Renal cortical epithelial cell (primary cell): Measurements from ENCODE around the gene CUX1. TPM values are rescaled to one million over a fixed set of nuclear protein-coding genes. Genes with fewer than 3 reads are reported as not detected.
"Not testable (repeated sequence)": the region's sequence is repeated elsewhere in the genome, so short reads cannot be mapped to it uniquely, and the experiment has no call there.

Experiments
- DNase-seq: peaks from one replicate; pipeline ENCODE4 v3.0.0-alpha.2; 2011; ENCODE audit warnings: low read depth
- total RNA-seq: library from RNA; depleted of rRNA; stranded (reverse); fragments of >200 nt; gene quantifications from 2 replicates; pipeline ENCODE4 v1.2.3, GENCODE V29; 2014

CUX1 gene
- total RNA-seq, 1 donor from 2014 or later, result 139 TPM

DNA sequence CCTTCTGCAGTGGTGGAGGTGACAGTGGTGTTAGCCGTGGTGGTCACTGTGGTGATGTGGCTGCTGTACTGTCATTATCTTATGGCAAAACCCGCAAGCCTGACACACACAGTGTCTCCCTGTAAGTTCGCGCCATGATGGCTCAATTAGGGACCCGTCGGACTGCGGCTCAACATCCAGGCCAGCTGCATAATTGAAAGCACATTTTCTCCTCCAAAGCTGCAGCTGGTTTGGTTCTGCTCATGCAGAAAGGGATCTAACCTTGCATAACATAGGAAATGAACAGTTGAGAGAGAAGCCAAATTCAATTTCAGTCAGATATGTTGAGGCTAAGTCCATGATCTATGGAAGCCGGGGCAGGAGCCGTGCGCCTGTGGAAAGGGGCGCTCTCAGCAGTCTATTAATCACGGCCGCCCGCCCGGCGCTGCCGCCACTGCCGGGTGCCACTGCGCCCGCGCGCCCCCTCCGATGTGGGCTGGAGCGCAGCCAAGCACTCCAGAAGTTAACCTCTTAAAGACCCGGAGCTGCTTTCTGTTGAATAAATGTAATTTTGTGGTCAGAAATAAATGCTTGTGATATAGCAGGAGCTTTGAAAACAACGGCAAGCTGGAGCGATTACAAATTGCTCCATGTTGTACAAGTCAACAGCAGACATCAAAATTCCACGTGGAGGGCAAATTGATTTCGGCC, 227.7 kb downstream of the CUX1 start:
- DNase-seq, result peak; percentile 61

DNA sequence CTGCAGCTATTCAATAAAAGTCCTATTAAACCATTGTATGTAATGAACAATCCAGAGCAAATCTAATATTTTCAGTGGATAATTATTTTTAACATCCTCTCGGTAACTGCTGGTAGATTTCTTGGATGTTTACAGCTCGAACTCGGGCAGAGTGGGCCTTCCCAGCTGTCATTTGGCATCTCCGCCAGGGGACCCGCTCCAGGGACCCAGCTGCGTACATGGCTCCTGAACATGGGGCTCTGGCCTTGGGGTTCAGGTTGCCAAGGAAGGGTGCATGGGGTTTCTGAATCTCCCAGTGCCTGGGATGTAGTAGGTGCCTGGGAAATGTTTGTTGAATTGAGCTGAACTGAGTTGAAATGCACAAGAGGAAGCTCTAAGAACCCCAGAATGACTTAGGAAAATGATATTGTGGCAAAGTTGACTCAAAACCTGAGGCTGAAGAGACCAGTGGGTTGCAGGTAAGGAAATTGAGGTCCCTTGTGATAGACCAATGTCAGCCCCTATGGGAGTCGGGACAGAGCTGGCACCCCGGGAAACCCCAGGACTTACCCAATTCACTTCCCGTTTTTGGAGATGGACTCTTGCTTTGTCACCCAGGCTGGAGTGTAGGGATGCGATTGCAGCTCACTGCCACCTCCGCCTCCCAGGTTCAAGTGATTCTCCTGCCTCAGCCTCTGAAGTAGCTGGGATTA, 228.4 kb downstream of the CUX1 start:
- no peak for DNase-seq

DNA sequence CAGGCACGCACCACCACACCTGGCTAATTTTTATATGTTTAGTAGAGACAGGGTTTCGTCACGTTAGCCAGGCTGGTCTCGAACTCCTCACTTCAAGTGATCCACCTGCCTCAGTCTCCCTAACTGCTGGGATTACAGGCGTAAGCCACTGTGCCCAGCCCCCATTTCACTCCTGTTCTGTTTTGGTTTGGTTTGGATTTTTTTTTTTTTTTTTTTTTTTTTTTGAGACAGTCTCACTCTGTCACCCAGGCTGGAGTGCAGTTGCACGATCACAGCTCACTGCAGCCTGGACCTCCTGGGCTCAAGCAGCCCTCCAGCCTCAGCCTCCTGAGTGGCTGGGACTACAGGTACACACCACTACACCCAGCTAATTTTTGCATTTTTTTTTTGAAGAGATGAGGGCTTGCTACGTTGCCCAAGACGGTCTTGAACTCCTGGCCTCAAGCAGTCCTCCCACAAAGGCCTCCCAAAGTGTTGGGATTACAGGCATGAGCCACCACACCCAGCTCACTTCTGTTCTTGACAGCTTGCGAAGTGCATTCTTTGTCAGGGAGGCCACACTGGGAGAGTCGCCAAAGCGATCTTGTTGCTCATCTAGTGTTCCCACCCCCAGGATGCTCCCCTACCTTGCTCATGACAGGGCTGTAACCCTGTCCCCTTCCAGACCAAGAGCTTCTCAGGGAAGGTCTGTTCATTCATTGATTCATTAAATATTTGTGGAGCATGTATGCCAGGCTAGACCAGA, 229.1 kb downstream of the CUX1 start:
- DNase-seq, result no peak

DNA sequence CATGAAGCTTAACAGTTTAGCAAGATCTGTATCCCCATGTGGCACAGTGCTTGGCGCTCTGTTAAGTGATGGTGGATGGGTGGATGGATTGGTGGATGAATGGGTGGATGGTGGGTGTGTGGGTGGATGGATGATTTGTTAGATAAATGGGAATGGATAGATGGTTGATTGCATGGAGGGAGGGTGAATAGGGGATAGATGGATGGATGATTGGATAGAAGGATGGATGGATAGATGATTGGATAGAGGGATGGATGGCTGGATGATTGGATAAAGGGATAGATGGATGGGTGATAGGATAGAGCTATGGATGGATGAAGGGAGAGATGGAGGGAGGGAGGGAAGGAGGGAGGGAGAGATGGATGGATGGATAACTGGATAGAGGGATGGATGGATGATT, 229.7 kb downstream of the CUX1 start:
- DNase-seq, result no peak

DNA sequence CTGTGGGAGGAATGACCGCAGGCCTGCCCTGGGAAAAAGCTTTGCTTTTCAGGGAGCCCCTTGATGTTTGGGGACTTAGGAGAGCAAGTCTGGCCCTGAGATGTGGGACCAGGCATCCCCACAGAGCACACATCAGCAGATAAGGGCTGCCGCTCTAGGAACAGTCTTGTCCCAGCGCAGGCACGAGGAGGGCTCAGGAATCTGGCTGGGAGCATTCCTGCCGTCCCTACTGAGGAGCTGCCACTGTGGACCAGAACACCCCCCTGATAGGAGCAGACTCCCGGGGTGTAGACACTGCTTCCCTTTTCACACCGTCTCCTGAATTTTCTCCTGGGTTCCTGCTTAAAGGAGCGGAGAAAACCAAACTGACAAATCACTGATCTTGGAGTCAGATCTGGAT, 232.3 kb downstream of the CUX1 start:
- DNase-seq, result no peak

DNA sequence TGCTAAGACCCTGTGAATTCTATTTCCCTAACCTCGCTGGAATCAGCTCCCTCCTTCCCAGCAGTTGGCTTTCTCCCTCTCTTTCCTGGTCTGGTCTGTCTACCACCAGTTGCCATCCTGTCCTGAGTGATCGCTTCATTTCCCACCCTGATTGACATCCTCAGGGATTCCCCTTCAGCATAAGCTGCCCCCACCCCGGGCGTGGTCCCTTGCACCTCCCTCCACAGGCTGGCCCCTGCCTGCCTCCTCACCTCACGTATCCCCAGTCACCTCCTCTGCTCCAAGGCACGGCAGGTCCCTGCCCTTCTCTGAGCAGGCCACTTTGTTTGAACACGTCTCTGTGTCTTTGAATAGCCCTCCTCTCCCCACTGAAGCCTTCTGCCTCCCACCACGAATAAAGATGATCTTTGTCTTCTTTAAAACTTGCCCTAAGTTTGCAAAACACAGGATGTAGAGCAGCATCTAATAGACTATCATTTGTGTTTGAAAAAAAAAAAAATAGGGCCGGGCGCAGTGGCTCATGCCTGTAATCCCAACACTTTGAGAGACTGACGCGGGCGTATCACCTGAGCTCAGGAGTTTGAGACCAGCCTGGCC, 233.5 kb downstream of the CUX1 start:
- no peak for DNase-seq

DNA sequence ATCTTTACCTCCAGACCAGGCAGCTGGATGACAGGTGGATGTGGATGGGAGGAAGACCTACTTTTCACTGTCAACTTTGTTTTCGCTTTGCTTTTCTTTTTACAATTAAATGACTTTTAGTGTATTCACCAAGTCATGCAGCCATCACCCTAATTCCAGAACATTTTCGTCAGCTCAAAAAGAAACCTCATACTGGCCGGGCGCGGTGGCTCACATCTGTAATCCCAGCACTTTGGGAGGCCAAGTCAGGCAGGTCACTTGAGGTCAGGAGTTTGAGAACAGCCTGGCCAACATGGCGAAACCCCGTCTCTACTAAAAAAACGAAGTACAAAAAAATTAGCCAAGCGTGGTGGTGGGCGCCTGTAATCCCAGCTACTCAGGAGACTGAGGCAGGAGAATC, 234.3 kb downstream of the CUX1 start:
- DNase-seq, result not testable (repeated sequence)

DNA sequence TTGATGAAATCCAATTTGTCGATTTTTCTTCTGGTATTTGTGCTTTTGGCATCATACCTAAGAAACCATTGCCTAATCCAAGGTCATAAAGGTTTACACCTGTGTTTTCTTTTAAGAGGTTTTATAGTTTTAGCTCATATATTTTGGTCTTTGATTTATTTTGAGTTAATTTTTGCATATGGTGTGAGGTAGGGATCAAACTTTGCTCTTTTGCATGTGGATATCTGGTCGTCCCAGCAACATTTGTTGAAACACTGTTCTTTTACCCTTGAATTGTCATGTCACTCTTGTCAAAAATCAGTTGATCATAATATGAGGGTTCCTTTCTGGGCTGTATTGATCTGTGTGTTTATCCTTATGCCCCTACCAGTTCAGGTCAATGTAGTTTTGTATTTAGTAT, 236.7 kb downstream of the CUX1 start:
- no peak for DNase-seq

DNA sequence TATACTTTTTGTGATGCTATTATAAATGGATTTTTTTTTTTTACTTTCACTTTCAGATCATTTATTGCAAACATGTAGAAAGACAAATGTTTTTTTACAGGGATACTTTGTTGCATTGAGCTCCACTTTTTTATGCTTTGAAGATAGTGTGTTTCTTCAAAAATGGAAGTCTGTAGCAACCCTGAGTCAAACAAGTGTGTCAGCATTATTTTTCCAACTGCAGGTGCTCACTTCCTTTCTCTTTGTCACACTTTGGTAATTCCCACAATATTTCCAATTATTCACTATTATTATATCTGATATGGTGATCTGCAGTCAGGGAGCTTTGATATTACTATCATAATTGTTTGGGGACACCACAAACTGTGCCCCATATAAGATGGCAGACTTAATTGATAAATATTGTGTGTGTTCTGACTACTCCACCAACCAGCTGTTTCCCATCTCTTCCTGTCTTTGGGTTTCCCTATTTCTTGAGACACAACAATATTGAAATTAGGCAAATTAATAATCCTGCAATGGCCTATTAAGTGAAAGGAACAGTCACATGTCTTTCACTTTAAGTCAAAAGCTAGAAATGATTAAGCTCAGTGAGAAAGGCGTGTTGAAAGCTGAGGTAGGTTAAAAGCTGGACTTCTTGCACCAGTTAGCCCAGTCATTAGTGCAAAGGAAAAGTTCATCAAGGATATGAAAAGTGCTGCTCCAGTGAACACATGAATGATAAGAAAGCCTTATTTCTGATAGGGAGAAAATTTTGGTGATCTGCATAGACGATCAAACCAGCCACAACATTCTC, 238.0 kb downstream of the CUX1 start:
- DNase-seq, result no peak

DNA sequence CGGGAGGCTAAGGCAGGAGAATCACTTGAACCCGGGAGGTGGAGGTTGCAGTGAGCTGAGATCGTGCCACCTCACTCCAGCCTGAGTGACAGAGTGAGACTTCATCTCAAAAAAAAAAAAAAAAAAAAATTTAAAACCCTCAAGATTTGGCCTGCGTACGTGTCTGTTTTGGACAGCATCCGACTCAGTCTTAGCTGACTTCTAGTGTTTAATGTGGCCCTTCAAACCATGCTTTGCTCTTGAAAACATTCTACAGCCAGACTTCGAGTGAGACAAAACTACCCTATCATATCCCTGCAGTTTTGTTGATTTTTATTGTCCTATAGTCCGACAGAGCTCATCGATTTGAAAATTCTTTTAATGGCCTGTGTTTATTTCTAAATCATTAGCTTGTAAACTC, 242.1 kb downstream of the CUX1 start:
- no peak for DNase-seq

DNA sequence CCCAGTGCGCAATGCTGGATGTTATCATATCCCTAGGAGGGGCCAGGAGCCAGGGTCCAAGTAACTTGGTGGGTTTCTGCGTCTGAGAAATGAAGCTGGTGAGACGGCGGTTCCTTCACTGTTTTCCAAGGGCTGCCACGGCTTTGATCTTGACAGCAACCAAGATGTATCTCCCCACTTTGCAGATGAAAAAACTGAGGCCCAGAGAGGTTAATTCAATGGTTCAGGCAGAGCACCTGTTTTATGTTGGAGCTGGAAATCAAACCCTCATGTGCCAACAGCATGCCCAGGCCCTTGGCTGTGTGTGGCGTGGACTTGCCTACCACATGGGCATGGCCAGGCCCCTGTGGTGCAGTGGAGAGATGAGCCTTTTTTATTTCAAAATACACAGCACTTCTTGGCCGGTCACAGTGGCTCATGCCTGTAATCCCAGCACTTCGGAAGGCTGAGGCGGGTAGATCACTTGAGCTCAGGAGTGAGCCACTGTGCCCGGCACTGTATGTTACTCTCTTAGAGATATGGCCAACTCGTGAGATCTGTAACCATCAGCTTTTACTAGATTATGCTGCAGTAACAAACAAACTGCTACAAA, 244.0 kb downstream of the CUX1 start:
- no peak for DNase-seq

DNA sequence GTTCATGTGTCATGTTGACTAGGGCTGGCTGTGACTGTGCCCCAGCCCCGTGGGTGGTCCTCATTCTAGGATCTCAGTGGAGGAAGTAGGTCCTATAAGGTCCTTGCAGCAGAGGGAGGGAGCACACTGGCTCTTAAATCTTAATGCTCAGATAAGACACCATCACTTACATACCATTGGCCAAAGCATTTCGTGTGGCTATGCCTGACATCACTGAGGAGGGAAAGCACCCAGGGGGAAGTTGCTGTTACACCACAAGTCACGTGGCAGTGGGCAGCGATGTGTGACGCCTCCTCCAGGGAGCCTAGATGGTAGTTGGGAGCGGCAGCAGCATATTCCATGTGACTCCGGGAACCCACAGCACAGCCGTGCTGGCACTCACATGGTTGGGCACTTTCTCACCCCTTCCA, 244.6 kb downstream of the CUX1 start:
- peak; percentile 94 for DNase-seq

DNA sequence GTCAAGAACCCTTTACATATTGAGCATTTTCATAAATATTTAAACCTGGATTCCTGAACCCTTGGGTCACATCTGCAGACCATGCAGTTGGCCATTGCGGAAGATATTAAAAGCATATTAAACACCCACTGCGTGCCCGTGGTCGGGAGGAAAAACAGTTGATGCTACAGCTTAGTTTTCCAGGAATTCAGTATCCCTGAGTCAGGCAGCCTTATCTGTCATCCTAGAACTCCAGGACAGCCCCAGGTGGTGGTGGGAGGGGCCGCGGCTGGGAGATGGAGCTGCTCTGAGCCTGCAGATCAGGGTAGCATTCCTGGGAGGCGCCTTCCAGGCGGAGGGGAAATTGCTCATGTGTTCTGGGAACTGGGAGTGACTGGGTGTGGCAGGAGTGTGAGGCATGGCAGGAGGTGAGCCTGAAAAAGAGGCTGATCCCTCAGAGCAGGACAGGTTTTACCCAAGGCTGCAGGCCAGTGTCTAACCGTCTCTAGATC, 246.3 kb downstream of the CUX1 start:
- peak; percentile 64 for DNase-seq

DNA sequence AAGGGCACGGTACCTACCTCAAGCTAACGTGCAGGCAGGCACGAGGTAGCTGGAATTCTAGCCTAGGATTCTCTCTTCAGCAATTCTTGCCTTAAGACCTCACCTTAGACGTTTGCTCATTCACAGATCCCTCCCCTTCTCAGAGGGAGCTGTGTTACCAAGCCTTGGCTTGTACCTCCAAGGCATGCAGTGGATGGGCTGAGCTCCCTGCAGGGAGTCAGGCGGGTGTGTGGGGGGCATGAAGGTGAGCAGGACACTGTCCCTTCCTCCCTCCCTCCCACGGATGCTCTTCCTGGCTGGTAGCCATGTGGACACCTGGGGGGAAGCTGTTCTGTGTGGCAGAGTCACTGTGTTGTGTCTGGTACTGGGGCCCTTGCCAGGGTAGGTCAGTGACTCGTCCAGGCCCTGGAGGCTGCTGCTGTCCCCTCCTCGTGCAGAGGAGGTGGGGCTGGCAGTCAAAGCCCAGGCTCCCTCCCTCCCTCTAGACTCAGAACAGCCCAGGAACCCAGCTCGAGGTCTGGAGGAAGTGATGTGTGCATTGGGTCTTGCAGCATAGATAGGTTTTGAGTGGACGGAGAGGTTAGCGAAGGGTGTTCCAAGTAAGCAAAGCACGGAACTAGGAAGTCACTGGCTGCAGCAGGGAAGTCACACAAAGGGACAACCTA, 247.1 kb downstream of the CUX1 start:
- peak; percentile 61 for DNase-seq

DNA sequence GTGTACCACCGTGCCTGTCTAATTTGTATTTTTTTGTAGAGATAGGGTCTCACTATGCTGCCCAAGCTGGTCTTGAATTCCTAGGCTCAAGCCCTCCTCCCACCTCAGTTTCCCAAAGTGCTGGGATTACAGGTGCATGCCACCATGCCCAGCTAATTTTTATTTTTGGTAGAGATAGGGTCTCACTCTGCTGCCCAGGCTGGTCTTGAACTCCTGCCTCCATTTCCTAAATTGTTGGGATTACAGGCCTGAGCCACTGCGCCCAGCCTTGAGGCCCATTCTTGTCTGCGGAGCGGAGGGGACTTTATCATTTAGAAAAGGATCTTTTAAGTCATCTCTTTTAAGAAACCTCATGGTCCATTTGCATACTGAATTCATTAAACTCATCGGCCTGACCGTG, 247.8 kb downstream of the CUX1 start:
- DNase-seq, result no peak

DNA sequence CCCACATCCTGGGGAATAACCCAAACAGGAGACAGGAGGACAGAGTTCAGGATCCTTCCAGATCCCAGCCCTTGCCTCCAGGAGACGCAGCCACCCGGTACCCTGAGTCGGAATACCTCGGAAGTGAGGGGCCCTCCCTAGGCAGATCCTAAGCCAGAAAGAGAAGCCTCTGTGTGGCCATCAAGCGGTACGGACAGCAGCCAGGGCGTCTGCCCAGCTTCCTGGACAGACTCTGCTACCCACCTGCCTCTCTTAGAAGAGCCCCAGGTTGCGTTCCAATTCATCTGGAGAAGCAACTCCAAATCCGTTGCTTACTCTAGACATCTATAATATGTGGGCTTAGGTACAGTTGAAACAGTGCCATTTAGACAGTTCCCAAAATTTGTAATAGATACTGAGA, 249.1 kb downstream of the CUX1 start:
- no peak for DNase-seq

DNA sequence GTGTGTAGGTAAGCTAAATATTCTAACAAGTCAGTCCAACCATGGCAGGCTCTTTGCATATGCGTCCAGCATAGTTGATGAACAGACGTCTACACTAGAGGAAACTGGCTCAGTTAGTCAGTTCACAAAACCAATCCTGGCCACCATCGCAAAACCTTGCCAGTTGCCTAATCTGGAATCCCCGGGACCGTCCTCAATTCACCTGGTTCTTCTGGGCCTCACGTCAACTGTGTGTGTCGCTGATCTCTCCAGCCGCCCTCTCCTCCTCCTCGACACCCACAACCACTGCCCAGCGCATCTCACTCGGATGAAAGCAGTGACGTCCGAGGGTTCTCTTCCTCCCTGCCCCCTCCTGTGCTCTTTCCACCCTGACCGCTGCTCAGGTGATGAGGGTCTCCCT, 251.4 kb downstream of the CUX1 start:
- no peak for DNase-seq

DNA sequence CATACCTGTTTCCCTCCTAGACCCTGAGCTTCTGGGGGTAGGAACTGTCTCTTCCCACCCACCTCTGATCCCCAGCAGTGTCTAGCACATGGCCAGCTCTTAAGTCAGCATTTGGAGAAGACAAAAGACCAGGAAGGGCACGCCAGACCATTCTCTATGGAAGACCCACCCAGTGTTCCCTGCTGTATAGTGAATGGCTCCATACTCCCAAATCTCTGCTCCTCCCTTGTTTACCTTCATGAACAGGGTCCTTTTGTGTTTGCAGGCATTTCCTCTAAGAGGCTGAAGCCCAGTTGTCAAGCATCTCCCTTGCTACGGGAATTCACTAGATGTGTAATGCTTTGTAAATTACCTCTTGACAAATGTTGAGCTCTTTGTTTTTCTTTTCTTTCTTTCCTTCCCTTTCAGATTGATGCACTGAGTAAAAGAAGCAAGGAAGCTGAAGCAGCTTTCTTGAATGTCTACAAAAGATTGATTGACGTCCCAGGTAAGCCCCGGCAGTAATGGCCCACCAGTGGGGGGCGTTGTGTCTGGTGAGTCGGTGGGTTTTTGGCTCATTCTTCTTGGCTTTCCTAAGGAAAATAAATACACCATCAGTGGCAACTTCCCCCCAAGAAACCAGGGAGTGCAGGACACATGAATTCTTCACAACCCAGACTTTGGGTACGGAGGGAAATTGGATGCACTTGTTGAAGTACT, 252.7 kb downstream of the CUX1 start:
- DNase-seq, result no peak

DNA sequence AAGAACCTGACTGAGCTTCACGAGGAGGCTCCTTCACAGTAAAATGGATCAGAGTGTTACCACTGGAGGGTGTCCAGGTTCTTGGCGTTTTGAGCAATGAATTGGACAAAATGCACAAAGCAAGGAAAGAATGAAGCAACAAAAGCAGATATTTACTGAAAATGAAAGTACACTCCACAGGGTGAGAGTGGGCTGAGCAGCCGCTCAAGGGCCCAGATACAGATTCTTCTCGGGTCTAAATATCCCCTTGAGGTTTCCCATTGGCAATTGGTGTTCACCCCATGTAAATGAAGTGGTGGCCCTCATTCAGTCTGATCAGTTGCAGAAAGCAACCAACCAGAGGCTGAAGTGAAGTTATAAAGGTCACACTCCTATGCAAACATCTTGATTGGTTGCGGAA, 254.6 kb downstream of the CUX1 start:
- no peak for DNase-seq

DNA sequence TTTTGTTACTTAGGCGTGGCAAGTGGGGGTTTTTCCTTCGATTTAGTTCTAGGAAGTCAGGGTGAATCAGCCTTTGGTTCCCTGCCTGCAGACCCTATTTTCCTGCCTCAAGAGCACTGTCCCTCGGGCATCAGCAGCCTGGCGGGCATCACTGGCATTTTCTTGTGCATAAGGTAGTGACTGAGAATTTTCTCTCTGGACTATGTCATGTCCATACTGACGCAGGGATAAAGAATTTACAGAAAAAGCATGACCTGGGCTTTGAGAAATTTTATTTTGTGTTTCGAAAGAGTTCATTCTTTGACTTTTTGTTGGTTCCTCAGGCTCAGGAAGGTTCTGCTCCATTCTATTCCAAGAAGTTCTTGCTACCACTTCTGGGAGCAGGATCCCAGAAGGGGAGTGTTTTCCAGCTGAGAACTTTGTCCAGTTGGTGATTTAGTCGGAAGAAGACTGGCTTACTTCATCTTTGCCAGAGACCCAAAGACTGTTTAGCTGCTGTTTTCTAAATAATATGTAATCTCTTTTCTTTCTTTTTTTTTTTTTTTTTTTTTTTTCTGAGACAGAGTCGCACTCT, 255.3 kb downstream of the CUX1 start:
- no peak for DNase-seq
